ENCODE data around the gene NOC2L. TPM values are rescaled to one million over a fixed set of nuclear protein-coding genes. Genes with fewer than 3 reads are reported as not detected.

The NOC2L gene
- total RNA-seq, 1 donor = 76.9 TPM

GRCh38 chr1:945688-946556 is 13.1 kb downstream of the NOC2L start:
- no peak overlapping the region for H3K4me3 ChIP-seq (ENCODE audit: low read depth, low read length)
- DNase-seq (ENCODE audit: low read depth) = no peak
- TF ChIP-seq CTCF (IDR thresholded peaks at IDR 0.05; ENCODE audit: insufficient read depth, low read depth, low read length) = no peak

- no peak overlapping the region for H3K4me3 ChIP-seq (ENCODE audit: low read depth, low read length)
- TF ChIP-seq CTCF (IDR thresholded peaks at IDR 0.05; ENCODE audit: insufficient read depth, low read depth, low read length) = no peak
- DNase-seq (ENCODE audit: low read depth) = peak; percentile 85
Observed at GRCh38 chr1:944341-945325, 14.4 kb downstream of the NOC2L start.

GRCh38 chr1:943545-944340 is 15.3 kb downstream of the NOC2L start:
- TF ChIP-seq CTCF (IDR thresholded peaks at IDR 0.05; ENCODE audit: insufficient read depth, low read depth, low read length) = no peak
- no peak overlapping the region for H3K4me3 ChIP-seq (ENCODE audit: low read depth, low read length)
- DNase-seq (ENCODE audit: low read depth) = no peak

GRCh38 chr1:942864-943533 is 16.1 kb downstream of the NOC2L start:
- no peak for TF ChIP-seq CTCF (IDR thresholded peaks at IDR 0.05; ENCODE audit: insufficient read depth, low read depth, low read length)
- DNase-seq (ENCODE audit: low read depth) = peak; percentile 72
- H3K4me3 ChIP-seq (ENCODE audit: low read depth, low read length) = peak overlapping the region; percentile 55

GRCh38 chr1:942411-942821 is 16.6 kb downstream of the NOC2L start:
- no peak for TF ChIP-seq CTCF (IDR thresholded peaks at IDR 0.05; ENCODE audit: insufficient read depth, low read depth, low read length)
- no peak for DNase-seq (ENCODE audit: low read depth)
- peak overlapping the region; percentile 55 for H3K4me3 ChIP-seq (ENCODE audit: low read depth, low read length)

All from fibroblast of villous mesenchyme (primary cell).